ENCODE results near the gene RNF213.
"Not testable (repeated sequence)": the region's sequence is repeated elsewhere in the genome, so short reads cannot be mapped to it uniquely, and the experiment has no call there.

Gene RNF213

GRCh38 chr17:80297996-80298560 is 37.4 kb downstream of the RNF213 start:
- H3K27ac Mint-ChIP-seq = no peak overlapping the region
- peaks cover 18% of the 10 kb centered on the region for H3K9me3 Mint-ChIP-seq
- no peak for TF ChIP-seq CTCF (IDR thresholded peaks at IDR 0.05; ENCODE audit: unreplicated experiment in 3 of 3)
- H3K4me3 Mint-ChIP-seq = no peak overlapping the region
- H3K36me3 Mint-ChIP-seq (ENCODE audit: low read depth) = peaks cover 62% of the 10 kb centered on the region
- H3K27me3 Mint-ChIP-seq (ENCODE audit: low read depth) = no peaks in the 10 kb centered on the region
- no peaks in the 10 kb centered on the region for H3K4me1 Mint-ChIP-seq

- not testable (repeated sequence) for H3K27me3 Mint-ChIP-seq (ENCODE audit: low read depth); H3K27ac Mint-ChIP-seq; H3K4me1 Mint-ChIP-seq; H3K4me3 Mint-ChIP-seq
- Mint-ChIP-seq H3K9me3 (peaks cover 24% of the 10 kb centered on the region), H3K36me3 (ENCODE audit: low read depth) (peaks cover 67% of the 10 kb centered on the region)
Measured at GRCh38 chr17:80299350-80300100, 38.9 kb downstream of the RNF213 start.

GRCh38 chr17:80300756-80301155 is 40.1 kb downstream of the RNF213 start:
- peaks cover 28% of the 10 kb centered on the region for H3K9me3 Mint-ChIP-seq
- H3K4me3 Mint-ChIP-seq; H3K4me1 Mint-ChIP-seq; H3K27ac Mint-ChIP-seq; H3K27me3 Mint-ChIP-seq (ENCODE audit: low read depth): not testable (repeated sequence)
- H3K36me3 Mint-ChIP-seq (ENCODE audit: low read depth) = peaks cover 74% of the 10 kb centered on the region

- Mint-ChIP-seq H3K36me3 (ENCODE audit: low read depth) (peaks cover 84% of the 10 kb centered on the region), H3K27me3 (ENCODE audit: low read depth) (no peaks in the 10 kb centered on the region), H3K4me1 (no peaks in the 10 kb centered on the region), H3K9me3 (peaks cover 33% of the 10 kb centered on the region), H3K4me3 (no peak overlapping the region), H3K27ac (no peak overlapping the region)
- TF ChIP-seq CTCF (IDR thresholded peaks at IDR 0.05; ENCODE audit: unreplicated experiment in 3 of 3) = no peak
Measured at GRCh38 chr17:80303824-80304223, 43.2 kb downstream of the RNF213 start.

- Mint-ChIP-seq H3K4me3 (no peak overlapping the region), H3K36me3 (ENCODE audit: low read depth) (peaks cover 62% of the 10 kb centered on the region), H3K9me3 (peaks cover 14% of the 10 kb centered on the region), H3K27me3 (ENCODE audit: low read depth) (no peaks in the 10 kb centered on the region), H3K27ac (no peak overlapping the region), H3K4me1 (no peaks in the 10 kb centered on the region)
- no peak for TF ChIP-seq CTCF (IDR thresholded peaks at IDR 0.05; ENCODE audit: unreplicated experiment in 3 of 3)
Measured at GRCh38 chr17:80307994-80308691, 47.5 kb downstream of the RNF213 start.

- no peaks in the 10 kb centered on the region for H3K27me3 Mint-ChIP-seq (ENCODE audit: low read depth)
- H3K9me3 Mint-ChIP-seq = peaks cover 9% of the 10 kb centered on the region
- H3K4me3 Mint-ChIP-seq = no peak overlapping the region
- no peaks in the 10 kb centered on the region for H3K4me1 Mint-ChIP-seq
- TF ChIP-seq CTCF (IDR thresholded peaks at IDR 0.05; ENCODE audit: unreplicated experiment in 3 of 3) = no peak
- no peak overlapping the region for H3K27ac Mint-ChIP-seq
- H3K36me3 Mint-ChIP-seq (ENCODE audit: low read depth) = peaks cover 61% of the 10 kb centered on the region
Measured at GRCh38 chr17:80308692-80309517, 48.3 kb downstream of the RNF213 start.
